WI38 (cell line): ENCODE data around the gene GPR180.

Experiments used
- H3K4me3 ChIP-seq: 2 replicates; pipeline ENCODE4 v1.5.1; 2011; ENCODE audit warnings: low read depth, mild to moderate bottlenecking, control low read depth, low read length
- CTCF ChIP-seq: IDR thresholded peaks from 2 replicates; pipeline ENCODE4 v1.5.1; 2012; ENCODE audit warnings: low read depth, mild to moderate bottlenecking, control low read depth, low read length

GPR180 gene

DNA sequence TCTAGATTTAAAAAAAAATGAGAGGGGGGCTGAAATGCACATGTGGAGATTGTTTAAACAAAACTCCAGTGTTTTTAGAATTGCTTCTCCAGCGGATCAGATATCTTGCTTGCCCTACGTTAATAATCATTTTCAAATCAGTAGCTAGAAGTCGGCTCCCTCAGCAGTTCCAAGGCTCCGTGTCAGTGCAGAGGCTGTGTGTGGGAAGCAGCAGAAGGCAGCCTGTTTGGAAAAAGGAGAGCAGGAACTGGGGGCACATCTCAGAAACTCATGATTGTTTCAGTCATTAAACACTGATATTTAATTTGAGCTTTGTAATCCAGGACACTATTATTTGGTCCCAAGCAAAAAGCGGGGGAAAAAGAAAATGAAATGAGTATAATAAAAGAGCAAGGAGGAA is 59.7 kb downstream of the GPR180 start:
- TF ChIP-seq CTCF = no peak
- H3K4me3 ChIP-seq = no peak overlapping the region

DNA sequence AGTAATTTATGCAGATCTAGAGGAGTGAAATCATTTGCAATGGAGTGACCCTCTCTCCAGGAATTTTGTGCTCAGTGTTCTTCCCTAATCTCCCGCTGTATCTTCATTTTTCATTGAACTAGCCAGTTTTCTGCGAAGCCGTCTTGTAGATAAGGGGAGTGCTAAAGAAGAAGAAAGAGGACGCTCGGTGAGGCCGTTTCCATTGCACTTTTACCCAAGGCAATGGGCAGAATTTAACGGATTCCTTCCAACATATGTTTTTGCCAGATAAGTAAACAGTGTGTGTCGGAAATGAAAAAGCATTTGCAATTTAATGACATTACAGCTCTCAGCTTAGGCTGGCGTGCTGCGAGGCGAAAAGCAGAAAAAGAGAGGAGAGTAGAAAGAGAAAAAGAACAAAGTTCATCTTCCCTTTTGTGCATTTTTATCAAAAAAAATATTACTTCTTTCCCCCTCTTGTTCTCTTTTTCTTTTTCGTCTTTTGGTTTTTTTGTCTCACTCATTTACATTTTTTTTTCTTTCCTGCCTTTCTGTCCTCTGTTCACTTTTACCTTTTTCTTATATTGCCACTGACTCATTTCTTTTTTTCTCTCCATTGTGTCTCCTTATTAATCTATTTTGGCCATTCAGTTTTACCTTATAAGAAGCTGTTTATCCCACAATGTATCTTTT is 60.8 kb downstream of the GPR180 start:
- TF ChIP-seq CTCF = no peak
- H3K4me3 ChIP-seq = no peak overlapping the region

GRCh38 chr13:94664889-94665288 is 63.2 kb downstream of the GPR180 start:
- H3K4me3 ChIP-seq = no peak overlapping the region
- TF ChIP-seq CTCF = no peak

DNA sequence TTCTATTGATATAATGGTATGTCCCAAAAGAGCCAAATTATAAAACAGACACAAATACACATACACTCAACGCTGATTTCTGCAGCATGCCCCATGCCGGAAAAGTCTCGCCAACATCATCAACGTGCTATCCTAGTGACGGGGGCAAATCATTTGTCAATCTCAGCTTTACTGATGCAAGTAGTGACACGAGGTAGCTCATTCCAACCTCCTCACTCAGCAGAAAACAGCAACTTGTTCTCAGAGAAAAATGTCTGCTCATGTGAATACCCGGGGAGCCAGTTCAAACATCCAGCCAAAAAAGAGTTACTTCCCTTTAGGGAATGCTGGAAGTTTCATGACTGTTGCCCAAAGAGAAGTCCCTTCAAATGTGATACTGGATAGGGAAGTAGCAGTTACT is 64.4 kb downstream of the GPR180 start:
- no peak overlapping the region for H3K4me3 ChIP-seq
- no peak for TF ChIP-seq CTCF

DNA sequence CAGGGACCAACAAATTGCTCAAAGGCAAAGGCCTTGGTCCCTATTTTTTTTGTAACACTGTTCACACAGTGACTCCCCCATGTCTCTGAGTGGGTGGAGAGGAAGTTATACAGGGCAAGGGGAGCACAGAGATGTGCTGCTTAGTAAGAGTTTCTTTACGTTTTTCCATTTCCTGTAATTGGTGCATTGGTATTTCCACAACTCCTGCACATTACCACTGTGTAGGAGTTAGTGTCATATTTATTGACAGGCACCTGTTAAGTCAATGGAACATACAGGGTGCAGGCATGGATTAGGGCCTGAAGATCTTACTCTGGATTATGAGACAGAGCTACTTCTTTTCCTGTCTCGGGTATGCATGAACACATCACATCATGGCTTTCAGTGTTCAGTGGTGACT is 65.5 kb downstream of the GPR180 start:
- no peak for TF ChIP-seq CTCF
- no peak overlapping the region for H3K4me3 ChIP-seq

- no peak for TF ChIP-seq CTCF
- no peak overlapping the region for H3K4me3 ChIP-seq
Measured at GRCh38 chr13:94672400-94672799, 70.7 kb downstream of the GPR180 start.

GRCh38 chr13:94673851-94674250 is 72.2 kb downstream of the GPR180 start:
- no peak overlapping the region for H3K4me3 ChIP-seq
- no peak for TF ChIP-seq CTCF
